ENCODE data around the gene OPN4. TPM values are rescaled to one million over a fixed set of nuclear protein-coding genes. Genes with fewer than 3 reads are reported as not detected.

Gene OPN4
- polyA plus RNA-seq, 1 of the 3 experiments (the other 2 are of a cell fraction): 0.03 TPM

- Histone ChIP-seq H3F3A (replicated peaks; ENCODE audit: insufficient read depth) (no peaks in the 10 kb centered on the region), H3K9me3 (no peaks in the 10 kb centered on the region), H3K4me2 (no peak overlapping the region), H3K9me2 (no peaks in the 10 kb centered on the region), H3K4me3 (ENCODE audit: low read depth in 2 of 2, low read length in 1 of 2) (no peak overlapping the region), H3K4me1 (ENCODE audit: control insufficient read depth in 1 of 2, insufficient read depth in 2 of 2, low read depth in 1 of 2, low read length in 1 of 2) (peaks cover 13 to 59% of the 10 kb centered on the region in 2 experiments; a peak in 3 of 4 replicates), H3K36me3 (replicated peaks in 1 of 2; ENCODE audit: control insufficient read depth in 1 of 2, insufficient read depth in 2 of 2, low read length in 1 of 2) (no peaks in the 10 kb centered on the region), H3K27ac (ENCODE audit: low read depth in 2 of 2, low read length in 1 of 2) (no peak overlapping the region), H3K79me2 (ENCODE audit: insufficient read depth) (no peaks in the 10 kb centered on the region), H4K20me1 (ENCODE audit: insufficient read depth) (no peaks in the 10 kb centered on the region), H2AFZ (ENCODE audit: low read depth) (no peak overlapping the region), H3K9ac (no peak overlapping the region), H3K27me3 (ENCODE audit: insufficient read depth) (no peaks in the 10 kb centered on the region)
- ChIA-PET CTCF (interaction anchor here (1.4 to 2.1 kb wide), 5 partner anchors 12 to 235 kb away, joined by 3 to 9 read pairs (median 6); no protein-coding TSS in a partner anchor), POLR2A (no interaction called here)
- TF ChIP-seq YY1 (IDR thresholded peaks at IDR 0.05; ENCODE audit: low read depth): no peak
- no peak for TF ChIP-seq ZBTB33 (IDR thresholded peaks at IDR 0.05; ENCODE audit: borderline replicate concordance, low read depth)
- TF ChIP-seq TAF1 (IDR thresholded peaks at IDR 0.05; ENCODE audit: borderline replicate concordance, low read depth, low read length): no peak
- no peak for TF ChIP-seq NFIC (IDR thresholded peaks at IDR 0.05; ENCODE audit: borderline replicate concordance)
- no peak for TF ChIP-seq CTCF (IDR thresholded peaks at IDR 0.05)
- no peak for TF ChIP-seq FOSL2 (IDR thresholded peaks at IDR 0.05; ENCODE audit: borderline replicate concordance, low read depth)
- no peak for TF ChIP-seq RCOR1 (IDR thresholded peaks at IDR 0.05; ENCODE audit: low read length)
- TF ChIP-seq POLR2AphosphoS5 (IDR thresholded peaks at IDR 0.05; ENCODE audit: low read depth, low read length): no peak
- no peak for TF ChIP-seq JUND (IDR thresholded peaks at IDR 0.05)
- no peak for TF ChIP-seq REST (IDR thresholded peaks at IDR 0.05; ENCODE audit: low read depth, low read length)
- no peak for TF ChIP-seq TCF12 (IDR thresholded peaks at IDR 0.05)
- no peak for TF ChIP-seq MXI1 (IDR thresholded peaks at IDR 0.05; ENCODE audit: low read depth, low read length)
- no peak for TF ChIP-seq TEAD4 (IDR thresholded peaks at IDR 0.05; ENCODE audit: borderline replicate concordance, insufficient read depth)
- TF ChIP-seq FOXJ3 (CRISPR knock-in tag; IDR thresholded peaks at IDR 0.05): no peak
- TF ChIP-seq RXRA (IDR thresholded peaks at IDR 0.05; ENCODE audit: borderline replicate concordance, low read depth): no peak
- TF ChIP-seq IRF3 (IDR thresholded peaks at IDR 0.05; ENCODE audit: low read depth, low read length): no peak
- TF ChIP-seq, protein P1, sequence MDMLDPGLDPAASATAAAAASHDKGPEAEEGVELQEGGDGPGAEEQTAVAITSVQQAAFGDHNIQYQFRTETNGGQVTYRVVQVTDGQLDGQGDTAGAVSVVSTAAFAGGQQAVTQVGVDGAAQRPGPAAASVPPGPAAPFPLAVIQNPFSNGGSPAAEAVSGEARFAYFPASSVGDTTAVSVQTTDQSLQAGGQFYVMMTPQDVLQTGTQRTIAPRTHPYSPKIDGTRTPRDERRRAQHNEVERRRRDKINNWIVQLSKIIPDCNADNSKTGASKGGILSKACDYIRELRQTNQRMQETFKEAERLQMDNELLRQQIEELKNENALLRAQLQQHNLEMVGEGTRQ (IDR thresholded peaks at IDR 0.05; ENCODE audit: borderline replicate concordance, low read depth, low read length): no peak
- peak; percentile 51 for DNase-seq
- 83% methylated on average over 5 of the region's 7 CpGs for WGBS (ENCODE audit: low lambda C conversion rate)
Measured at GRCh38 chr10:86665218-86665607, 10.9 kb downstream of the OPN4 start.
